Breast epithelium (tissue), 4 donors: ENCODE measurements around the gene CDC14B. TPM values are rescaled to one million over a fixed set of nuclear protein-coding genes. Genes with fewer than 3 reads are reported as not detected.

Experiments used
- DNase-seq, 2 donors: peaks; one replicate each; pipeline ENCODE4 v3.0.0-alpha.2; 2019; ENCODE audit warnings: low spot score in 2 of 2
- H3K27ac ChIP-seq, 2 donors: fragments of 200-600 bp; sonication (generic) in 1 of 2; one replicate each; pipeline ENCODE4 v1.5.1; 2016 to 2019; ENCODE audit warnings: mild to moderate bottlenecking in 1 of 2
- H3K27me3 ChIP-seq, 2 donors: fragments of 200-600 bp; sonication (generic) in 1 of 2; one replicate each; pipeline versions ENCODE4 v1.5.1 to v1.6.0; 2017 to 2019; ENCODE audit warnings: control low read depth in 1 of 2, mild to moderate bottlenecking in 1 of 2
- H3K36me3 ChIP-seq: fragments of 200-600 bp; one replicate; pipeline ENCODE4 v1.5.1; 2019
- H3K4me1 ChIP-seq, 2 donors: fragments of 200-600 bp; sonication (generic); one replicate each; pipeline ENCODE4 v1.5.1; 2016 to 2019; ENCODE audit warnings: control low read depth in 1 of 2
- H3K4me3 ChIP-seq, 3 donors: fragments of 200-600 bp; sonication (generic); 1 replicate in 2 of 3; 2 replicates in 1 of 3; pipeline ENCODE4 v1.5.1; 2016 to 2019; ENCODE audit warnings: mild to moderate bottlenecking in 3 of 3, moderate library complexity in 2 of 3
- H3K9me3 ChIP-seq, 2 donors: fragments of 200-600 bp; sonication (generic) in 1 of 2; one replicate each; pipeline ENCODE4 v1.5.1; 2016 to 2019; ENCODE audit warnings: control low read depth in 1 of 2
- CTCF ChIP-seq, 3 donors: fragments of 450-650 bp; IDR thresholded peaks; one replicate each; pipeline ENCODE4 v1.5.1; 2016 to 2017; ENCODE audit warnings: antibody characterized with exemption in 3 of 3, mild to moderate bottlenecking in 3 of 3, moderate library complexity in 3 of 3
- POLR2A ChIP-seq: fragments of 450-650 bp; IDR thresholded peaks from one replicate; pipeline ENCODE4 v1.6.1; 2016; ENCODE audit warnings: antibody characterized with exemption, mild to moderate bottlenecking, moderate library complexity
- POLR2AphosphoS5 ChIP-seq, 3 donors: sonication (generic); formaldehyde crosslinking; IDR thresholded peaks; one replicate each; pipeline ENCODE4 v1.6.1; 2017; ENCODE audit warnings: antibody characterized with exemption in 3 of 3
- intact Hi-C: fragments of 100-400 bp; cut with DNase I; formaldehyde crosslinking; loops from one replicate; pipeline ENCODE4 v1.15.1; 2023; ENCODE audit warnings: low total_unique reads
- total RNA-seq, 3 donors: library from RNA; depleted of rRNA; stranded (reverse); fragments of >200 nt; gene quantifications; one replicate each; pipeline ENCODE4 v1.1.0, GENCODE V29; 2016

CDC14B gene
- total RNA-seq, 3 donors from 2014 or later: 22.0 to 33.4 (median 23.9) TPM

GRCh38 chr9:96519095-96519494 lies 100.5 kb downstream of the CDC14B start:
- Histone ChIP-seq H3K4me3 (no peak overlapping the region), H3K4me1 (peaks cover 0 to 3% of the 10 kb centered on the region in 2 donors), H3K9me3 (no peaks in the 10 kb centered on the region), H3K36me3 (no peaks in the 10 kb centered on the region), H3K27ac (no peak overlapping the region), H3K27me3 (no peaks in the 10 kb centered on the region)
- TF ChIP-seq CTCF (IDR thresholded peaks at IDR 0.05) (no peak), POLR2AphosphoS5 (IDR thresholded peaks at IDR 0.05) (no peak), POLR2A (no peak)
- DNase-seq: no peak
- intact Hi-C loops: no loop called here

GRCh38 chr9:96515621-96516470 lies 103.8 kb downstream of the CDC14B start:
- no peak for DNase-seq
- H3K9me3 ChIP-seq: no peaks in the 10 kb centered on the region
- H3K27ac ChIP-seq: peak overlapping the region; percentile 76 to 79
- H3K4me3 ChIP-seq: no peak overlapping the region
- TF ChIP-seq CTCF (IDR thresholded peaks at IDR 0.05) (no peak), POLR2AphosphoS5 (IDR thresholded peaks at IDR 0.05) (peak in 1 of 3 donors; percentile 68)
- H3K27me3 ChIP-seq: no peaks in the 10 kb centered on the region
- no peaks in the 10 kb centered on the region for H3K36me3 ChIP-seq
- intact Hi-C loops: no loop called here
- peaks cover 2 to 9% of the 10 kb centered on the region in 2 donors for H3K4me1 ChIP-seq

GRCh38 chr9:96514800-96515158 lies 104.9 kb downstream of the CDC14B start:
- Histone ChIP-seq H3K4me3 (peak overlapping the region in 1 of 3 donors; percentile 5), H3K9me3 (no peaks in the 10 kb centered on the region), H3K4me1 (peaks cover 2 to 9% of the 10 kb centered on the region in 2 donors), H3K36me3 (no peaks in the 10 kb centered on the region), H3K27me3 (no peaks in the 10 kb centered on the region), H3K27ac (peak overlapping the region; percentile 76 to 79)
- TF ChIP-seq CTCF (IDR thresholded peaks at IDR 0.05) (no peak), POLR2AphosphoS5 (IDR thresholded peaks at IDR 0.05) (no peak), POLR2A (no peak)
- intact Hi-C loops: no loop called here
- DNase-seq: no peak

GRCh38 chr9:96514108-96514799 lies 105.4 kb downstream of the CDC14B start:
- Histone ChIP-seq H3K9me3 (no peaks in the 10 kb centered on the region), H3K36me3 (no peaks in the 10 kb centered on the region), H3K27me3 (no peaks in the 10 kb centered on the region), H3K27ac (peak overlapping the region; percentile 76 to 79), H3K4me3 (peak overlapping the region in 1 of 3 donors; percentile 5), H3K4me1 (peaks cover 2 to 9% of the 10 kb centered on the region in 2 donors)
- intact Hi-C loops: no loop called here
- TF ChIP-seq POLR2A (no peak), POLR2AphosphoS5 (IDR thresholded peaks at IDR 0.05) (no peak), CTCF (IDR thresholded peaks at IDR 0.05) (no peak)
- no peak for DNase-seq

GRCh38 chr9:96513622-96514021 lies 106.0 kb downstream of the CDC14B start:
- Histone ChIP-seq H3K4me3 (no peak overlapping the region), H3K36me3 (no peaks in the 10 kb centered on the region), H3K9me3 (no peaks in the 10 kb centered on the region), H3K27me3 (no peaks in the 10 kb centered on the region), H3K27ac (peak overlapping the region; percentile 76 to 79), H3K4me1 (peaks cover 2 to 9% of the 10 kb centered on the region in 2 donors)
- intact Hi-C loops: no loop called here
- TF ChIP-seq CTCF (IDR thresholded peaks at IDR 0.05): no peak
- no peak for TF ChIP-seq POLR2A
- no peak for TF ChIP-seq POLR2AphosphoS5 (IDR thresholded peaks at IDR 0.05)
- DNase-seq: no peak
